Measurements from ENCODE around the gene XYLT2. TPM values are rescaled to one million over a fixed set of nuclear protein-coding genes. Genes with fewer than 3 reads are reported as not detected.
A peak's percentile ranks its signal among the peaks of the same experiment; 100 is the strongest.

Gene XYLT2
- total RNA-seq, 1 experiment from 2014 or later = 15.6 TPM

DNA sequence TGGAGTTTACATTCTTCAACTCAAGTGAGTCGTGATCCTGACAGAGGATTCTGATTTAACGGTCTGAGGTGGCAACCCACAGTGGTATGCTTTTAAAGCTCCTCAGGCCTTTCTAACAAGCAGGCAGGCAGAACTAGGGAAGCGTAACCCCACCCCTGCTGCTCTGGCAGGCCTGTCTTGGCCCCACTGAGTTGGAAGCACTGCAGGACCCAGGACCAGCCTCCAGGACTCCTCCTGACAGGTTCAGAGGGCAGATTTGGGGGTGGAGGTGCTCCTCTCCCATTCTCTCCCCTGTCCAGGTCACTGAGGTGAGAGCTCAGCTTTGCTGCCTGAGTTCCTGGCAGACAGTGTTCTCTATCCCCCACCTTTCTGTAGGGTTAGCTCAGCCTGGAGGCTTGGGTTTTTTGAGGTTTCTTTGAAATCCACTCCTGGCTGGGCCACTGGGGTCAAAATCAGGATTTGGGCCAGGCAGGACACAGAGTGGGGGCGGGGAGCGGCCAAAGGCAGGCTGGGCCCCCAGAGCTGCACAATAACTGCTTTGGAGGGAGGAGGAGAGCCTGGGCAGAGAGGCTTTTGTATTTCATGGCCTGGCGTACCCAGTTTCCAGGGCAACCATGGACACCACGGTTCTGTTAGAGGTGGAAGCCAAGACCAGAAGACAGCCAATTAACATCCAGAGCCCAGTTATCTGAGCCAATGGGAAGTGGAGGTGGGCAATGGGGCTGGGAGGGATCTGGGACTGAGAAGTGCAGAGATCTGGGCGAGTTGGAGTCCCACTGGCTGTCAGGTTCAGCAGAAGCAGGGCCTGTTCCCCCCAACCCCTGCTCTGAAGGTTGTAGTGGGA is 17.5 kb downstream of the XYLT2 start:
- no peak for DNase-seq (ENCODE audit: low read depth)

DNA sequence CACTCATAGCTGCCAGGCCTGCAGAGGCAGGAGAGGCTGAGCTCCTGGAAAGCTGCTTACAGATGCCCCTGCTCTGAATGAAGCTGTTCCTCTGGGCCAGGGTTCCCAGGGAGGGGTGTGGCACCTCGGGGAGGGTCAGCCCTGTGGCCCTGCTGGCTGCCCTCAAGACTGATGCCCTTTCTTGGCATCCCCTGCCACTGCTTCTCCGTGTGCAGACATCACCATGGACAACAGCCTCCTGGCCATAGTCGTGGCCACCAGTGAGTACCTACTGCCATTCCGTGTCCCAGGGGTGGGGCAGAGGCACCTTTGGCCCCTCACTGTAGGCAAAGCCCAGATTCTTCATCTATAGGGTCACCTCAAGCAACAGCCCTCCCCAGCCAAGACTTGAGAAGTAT is 18.1 kb downstream of the XYLT2 start:
- no peak for DNase-seq (ENCODE audit: low read depth)

DNA sequence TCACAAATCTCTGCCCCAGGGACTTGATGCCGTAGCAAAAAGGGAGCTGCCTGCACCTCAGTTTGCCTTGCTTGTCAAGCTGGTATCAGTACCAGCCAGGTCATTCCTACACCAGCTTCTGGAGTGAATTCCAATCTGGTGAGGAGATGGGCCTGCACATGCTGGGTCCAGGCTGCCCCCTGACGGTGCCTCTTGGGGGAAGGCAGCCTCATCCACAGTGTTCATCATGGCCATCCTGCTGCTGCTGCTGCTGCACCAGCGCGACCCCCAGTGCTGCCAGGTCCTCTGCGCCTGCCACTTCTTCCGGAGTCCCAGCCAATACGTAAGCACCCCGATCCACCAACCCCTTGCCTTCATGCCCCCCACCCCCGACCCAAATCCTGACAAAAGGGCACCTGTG is 18.8 kb downstream of the XYLT2 start:
- no peak for DNase-seq (ENCODE audit: low read depth)

DNA sequence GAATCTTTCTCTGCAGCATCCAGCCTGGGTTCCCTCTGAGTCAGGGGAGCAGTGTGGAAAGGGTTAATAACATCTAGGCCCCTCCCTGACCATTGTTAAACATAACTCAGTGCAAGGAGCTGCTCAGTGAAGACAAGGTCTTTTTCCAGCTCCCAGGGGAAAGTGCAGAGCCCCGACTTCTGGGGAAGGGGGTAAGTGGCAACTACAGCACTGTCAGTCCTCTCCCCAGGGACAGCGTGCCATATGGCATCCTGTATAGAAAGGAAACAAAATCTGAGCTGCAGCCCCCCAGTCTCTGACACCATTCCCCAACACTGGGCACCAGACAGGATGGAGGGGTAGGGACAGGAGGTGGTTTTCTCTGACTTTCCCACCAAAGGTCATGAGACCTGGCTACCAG is 19.2 kb downstream of the XYLT2 start:
- no peak for DNase-seq (ENCODE audit: low read depth)

DNA sequence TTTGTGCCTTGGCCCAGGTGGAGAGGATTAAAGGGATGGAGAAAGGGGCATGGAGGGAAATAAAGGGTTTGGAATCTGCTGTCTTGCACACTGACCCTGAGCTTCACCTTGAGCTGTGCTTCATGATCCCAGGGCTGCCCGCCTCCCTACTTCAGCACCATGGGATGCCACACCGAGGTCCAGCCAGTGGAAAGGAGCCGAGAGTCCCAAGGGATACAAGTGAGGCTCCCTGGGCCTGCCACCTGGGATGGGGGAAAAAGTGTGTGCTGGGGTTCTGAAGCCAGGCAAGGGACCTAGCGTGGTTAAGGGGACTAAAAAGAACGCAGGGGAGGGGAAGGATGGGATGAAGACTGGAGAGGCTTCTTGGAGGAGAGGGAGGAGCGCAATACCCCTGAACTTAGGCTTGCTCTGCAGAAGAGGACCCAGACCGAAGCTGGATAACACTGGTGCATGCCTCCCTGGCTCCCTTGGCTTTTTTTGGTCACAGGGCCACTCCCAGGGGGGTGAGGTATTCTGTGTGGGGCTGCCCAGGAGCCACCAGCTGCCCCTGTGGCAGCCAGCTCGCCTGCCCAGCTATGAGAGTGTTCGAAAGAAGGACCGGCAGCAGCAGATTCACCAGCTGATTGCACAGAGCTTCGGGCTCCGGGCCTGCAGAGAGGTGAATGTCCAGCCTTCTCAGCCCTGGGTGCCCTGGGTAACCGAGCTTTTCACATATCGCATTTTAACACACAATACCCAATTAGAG is 19.9 kb downstream of the XYLT2 start:
- no peak for DNase-seq (ENCODE audit: low read depth)

DNA sequence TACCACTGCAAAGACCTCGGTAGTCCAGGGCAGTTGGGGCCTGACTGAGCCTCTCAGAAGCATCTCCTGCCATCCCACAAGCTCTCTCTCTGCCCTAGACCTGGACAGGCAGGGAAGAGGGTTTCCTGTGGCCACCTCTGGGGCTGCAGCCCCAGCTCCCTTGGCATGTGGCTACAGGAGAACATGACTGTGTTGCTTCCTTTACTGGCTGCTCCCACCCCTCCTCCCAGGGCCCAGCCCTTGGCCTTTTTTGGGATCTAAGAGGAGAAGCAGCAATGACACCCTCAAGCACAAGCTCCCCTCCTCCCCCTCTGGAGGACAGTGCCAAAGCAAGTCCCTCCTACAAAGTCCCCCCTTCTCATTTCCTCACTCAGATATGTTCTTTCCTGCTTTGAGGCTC is 21.5 kb downstream of the XYLT2 start:
- DNase-seq (ENCODE audit: low read depth) = no peak

DNA sequence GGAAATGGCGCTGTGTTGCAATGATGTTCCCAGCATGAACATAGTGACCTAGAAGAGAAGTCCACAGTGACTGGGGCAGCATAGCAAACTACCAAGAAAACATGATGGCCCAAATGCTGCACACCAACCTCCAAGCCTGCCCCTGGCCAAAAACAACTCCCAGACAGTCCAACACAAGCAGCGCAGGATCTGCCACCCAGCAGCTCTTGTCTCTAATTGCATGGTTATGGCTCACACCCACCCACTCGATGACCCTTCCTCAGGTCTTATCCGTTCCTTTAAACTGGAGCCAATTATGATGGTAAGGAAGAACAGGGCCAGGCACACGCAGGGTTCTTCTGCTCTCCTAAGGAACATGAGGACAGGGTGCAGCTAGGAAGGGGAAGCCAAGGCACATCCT is 24.1 kb downstream of the XYLT2 start:
- DNase-seq (ENCODE audit: low read depth) = no peak

DNA sequence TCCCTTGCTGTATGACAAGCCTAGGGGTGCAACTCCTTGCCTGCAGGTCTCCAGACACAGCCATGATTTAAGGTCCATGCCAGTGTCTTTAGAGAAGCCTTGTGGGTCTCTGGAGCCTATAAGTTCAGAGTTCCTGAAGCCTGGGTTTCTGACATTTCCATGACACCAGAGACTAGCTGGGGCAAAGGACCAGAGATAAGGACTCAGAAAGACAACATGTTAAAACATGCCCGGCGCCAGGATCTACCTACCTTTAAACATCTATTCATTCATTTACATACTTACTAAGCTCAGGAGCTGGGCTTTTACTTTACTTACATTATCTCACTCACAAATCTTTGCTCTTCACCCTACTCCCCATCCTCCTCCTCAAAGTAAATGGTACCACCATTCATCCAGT is 25.6 kb downstream of the XYLT2 start:
- DNase-seq (ENCODE audit: low read depth) = no peak

DNA sequence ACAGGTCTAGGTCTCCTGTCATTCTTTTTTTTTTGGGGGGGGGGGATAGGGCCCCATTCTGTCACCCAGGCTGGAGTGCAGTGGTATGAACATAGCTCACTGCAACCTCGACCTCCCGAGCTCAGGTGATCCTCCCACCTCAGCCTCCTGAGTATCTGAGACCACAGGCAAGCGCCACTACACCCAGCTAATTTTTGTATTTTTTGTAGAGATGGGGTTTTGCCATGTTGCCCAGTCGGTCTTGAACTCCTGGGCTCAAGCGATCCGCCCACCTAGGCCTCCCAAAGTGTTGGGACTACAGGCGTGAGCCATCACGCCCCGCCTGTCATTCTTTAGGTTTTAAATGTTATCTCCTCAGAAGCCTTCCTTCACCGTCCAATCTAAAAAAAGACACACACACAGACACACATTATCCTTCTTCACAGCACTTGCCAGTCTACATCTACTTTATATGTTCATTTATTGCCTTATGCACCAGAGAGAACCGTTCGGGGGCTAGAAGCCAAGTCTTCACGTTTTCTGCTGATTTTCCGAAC is 26.4 kb downstream of the XYLT2 start:
- DNase-seq (ENCODE audit: low read depth) = no peak

DNA sequence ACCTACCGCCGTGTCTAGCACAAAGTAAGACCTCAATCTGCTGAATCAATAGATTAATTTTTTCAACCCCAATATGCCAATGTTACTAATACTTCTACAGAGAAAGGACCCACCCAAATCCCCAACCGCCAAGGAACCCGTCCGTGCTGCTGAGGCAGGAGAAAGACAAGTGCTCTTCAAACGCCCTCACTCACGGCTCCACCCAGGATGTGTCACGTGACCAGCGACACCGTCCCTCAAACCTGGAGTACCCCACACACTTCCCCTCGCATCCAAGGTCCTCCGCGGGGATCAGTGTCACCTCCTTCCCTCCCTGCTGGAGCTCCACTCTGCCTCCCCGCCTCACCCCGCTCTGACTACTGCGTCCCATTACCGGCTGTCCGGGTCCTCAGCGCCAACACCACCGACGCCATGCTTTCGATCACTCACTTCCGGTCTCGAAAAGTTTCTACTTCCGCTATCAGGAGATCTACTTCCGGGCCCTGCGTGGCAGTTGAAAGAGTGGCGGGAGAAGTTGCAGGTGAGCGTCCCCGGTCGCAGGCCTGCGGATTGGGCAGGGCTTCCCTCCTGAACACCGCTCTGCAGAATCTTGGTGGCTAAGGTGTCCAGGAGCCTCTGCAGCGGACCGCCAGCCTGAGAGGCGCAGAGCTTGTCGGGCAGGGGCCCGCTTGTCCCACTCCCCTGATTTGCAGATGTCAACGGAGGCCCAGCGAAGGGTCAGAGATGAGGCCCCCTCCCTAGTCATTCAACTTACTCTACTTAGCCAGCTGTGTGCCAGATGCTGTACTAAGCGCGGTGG is 27.0 kb downstream of the XYLT2 start, which contains the start of the genes EME1 and MRPL27:
TSS of gene EME1 (plus strand) at position 472 of the 799 bp plus-strand sequence. CDS start 1,980 bp downstream, outside the sequence.
TSS of gene MRPL27 (minus strand) at position 427 of the 799 bp plus-strand sequence. CDS start at position 413, 14 bp downstream.
- DNase-seq (ENCODE audit: low read depth) = peak; percentile 85

DNA sequence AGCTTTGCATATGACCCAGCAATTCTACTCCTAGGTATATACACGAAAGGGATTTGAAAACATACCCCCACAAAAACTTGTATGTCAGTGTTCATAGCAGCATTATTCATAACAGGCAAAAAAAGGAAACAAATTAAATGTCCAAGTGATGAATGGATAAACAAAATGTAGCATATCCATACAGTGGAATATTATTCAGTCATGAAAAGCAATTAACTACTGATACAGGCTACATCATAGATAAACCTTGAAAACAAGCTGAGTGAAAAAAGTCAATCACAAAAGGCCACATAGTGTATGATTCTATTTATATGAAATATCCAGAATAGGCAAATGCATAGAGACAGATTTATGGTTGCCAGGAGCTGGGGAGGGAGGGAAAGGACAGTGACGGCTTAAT is 27.8 kb downstream of the XYLT2 start:
- DNase-seq (ENCODE audit: low read depth) = no peak

DNA sequence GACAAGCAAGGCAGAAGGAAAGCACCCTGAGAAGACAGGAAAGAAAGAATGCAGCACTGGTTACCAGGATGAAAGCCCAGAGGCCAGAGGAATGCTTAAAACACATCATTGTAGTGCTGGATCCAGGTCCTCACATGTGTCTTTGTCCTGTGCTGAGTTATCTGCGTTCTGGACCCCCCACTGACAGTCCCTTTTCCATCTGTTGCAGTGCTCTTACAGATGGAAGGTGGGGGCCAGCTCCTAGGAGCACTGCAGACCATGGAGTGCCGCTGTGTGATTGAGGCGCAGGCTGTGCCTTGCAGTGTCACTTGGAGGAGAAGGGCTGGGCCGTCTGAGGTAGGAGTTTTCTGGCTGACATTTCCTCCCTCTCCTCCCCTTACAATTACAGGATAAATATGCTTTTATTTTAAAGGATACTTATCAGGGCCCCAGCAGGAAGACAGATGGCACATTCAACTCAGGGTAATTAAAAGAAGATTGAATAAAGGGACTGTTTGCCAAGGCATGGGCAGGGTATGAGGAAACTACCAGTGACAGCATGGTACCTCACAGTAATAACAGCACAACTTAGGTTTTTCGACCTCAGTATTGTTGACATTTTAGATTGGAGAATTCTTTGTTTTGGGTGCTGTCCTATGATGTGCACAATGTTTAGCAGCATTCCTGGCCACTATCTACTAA is 30.1 kb downstream of the XYLT2 start:
- DNase-seq (ENCODE audit: low read depth) = no peak

DNA sequence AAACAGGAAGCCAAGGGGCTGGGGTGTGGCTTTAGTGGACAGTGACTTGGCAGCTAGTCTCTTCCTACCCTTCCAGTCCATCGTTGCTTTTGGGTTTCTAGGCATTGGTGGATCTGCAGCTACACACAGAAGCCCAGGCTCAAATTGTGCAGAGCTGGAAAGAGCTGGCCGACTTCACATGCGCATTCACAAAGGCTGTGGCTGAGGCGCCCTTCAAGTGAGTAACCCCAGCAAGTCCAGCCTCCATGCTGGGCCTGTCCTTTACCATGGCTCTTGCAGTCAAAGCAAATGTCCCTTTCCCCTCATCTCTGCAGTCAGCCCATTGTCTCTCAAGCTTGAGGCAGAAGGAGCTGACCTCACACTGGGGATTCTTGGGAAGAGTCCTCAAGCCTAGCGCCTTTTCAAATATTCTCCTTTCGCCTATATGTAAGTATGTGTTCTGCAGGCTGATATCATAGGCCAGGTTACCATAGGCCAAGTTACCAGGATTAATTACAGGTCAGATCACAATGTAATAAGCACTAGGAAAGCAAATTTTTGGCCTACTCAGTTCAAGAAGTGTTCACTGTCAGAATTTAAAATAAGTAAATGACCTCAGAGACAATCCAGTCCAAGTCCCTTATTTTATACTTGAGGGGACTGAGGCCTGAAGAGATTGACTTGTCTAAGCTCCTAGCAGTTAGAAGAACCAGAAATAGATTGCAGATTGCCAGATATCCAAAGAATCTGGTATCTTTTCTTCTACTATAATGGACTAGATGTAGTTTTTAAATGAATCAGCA is 33.6 kb downstream of the XYLT2 start:
- no peak for DNase-seq (ENCODE audit: low read depth)

DNA sequence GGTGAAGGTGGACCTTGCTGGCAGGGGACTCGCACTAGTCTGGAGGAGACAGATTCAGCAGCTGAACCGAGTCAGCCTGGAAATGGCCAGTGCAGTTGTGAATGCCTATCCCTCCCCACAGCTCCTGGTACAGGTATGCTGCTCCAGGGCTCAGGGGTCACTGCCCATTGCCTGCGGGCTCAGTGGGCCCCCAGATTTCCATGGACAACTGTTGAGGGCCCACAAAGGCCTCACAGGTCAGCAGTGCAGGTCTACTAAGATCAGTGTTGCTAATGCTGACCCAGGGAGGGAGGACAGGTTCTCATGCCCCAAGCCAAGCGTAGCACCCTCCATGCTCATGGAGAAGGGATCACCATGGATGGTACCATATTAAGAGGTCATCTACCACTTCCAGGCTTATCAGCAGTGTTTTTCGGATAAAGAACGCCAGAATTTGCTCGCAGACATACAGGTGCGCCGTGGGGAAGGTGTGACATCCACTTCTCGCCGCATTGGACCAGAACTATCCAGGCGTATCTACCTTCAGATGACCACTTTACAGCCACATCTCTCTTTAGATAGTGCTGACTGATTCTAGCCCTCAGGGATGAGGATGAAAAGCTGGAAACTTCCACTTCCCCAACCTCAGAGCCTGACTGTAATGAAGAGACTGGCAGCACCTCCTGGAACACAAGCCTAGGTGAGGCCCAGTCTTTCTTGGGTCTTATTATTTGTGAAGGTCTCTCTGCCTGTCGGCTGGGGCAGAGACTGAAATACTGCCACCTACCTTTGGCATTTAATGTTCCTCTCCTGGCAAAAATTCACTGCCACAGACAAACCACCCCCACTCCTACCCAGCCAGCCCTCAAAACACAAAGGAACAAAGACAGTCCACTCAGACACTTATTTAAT is 34.7 kb downstream of the XYLT2 start:
- DNase-seq (ENCODE audit: low read depth) = no peak

DNA sequence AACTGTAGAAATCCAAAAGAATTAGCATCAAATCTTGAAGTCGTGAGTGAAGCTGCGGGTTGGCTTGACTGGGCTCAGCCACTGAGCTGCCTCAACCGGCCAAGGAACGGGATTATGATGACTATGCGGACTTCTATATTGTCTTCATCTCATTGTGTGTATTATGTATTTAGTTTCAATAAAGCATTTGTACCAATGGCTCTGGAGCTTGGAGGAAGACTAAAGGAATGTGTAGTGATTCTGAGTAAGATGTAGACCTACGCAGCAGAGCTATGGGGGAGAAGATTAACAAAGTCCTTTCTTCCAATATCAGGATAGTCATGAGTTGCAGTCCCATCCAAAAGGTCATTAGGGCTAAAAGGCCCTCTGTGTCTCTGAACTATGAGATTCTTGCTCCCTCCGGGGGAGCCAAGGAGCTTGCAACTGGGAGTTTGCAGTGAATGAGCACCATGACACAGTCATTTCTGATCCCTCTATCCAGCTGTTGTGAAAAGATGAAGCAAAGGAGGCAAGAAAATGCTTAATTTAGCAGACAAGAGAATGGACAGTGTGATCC is 35.4 kb downstream of the XYLT2 start:
- DNase-seq (ENCODE audit: low read depth) = no peak

DNA sequence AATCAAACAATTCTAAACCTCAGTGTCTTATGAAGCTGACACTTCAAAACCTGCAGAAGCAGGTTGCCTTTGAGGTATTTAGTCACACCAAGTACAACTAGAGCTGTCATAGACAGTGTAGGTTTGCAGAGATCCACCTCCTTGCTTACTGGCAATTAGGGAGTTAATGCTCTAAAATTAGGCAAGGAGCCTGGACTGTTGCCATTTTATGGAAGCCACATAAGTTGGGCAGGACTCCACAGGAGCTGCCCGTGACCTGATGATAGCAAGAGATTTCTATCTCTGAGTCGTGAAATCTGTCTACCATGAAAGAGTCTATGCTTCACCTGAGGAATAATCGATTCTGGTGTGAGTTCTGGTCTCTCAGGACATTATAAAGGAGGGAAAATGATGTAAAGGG is 36.0 kb downstream of the XYLT2 start:
- DNase-seq (ENCODE audit: low read depth) = no peak

DNA sequence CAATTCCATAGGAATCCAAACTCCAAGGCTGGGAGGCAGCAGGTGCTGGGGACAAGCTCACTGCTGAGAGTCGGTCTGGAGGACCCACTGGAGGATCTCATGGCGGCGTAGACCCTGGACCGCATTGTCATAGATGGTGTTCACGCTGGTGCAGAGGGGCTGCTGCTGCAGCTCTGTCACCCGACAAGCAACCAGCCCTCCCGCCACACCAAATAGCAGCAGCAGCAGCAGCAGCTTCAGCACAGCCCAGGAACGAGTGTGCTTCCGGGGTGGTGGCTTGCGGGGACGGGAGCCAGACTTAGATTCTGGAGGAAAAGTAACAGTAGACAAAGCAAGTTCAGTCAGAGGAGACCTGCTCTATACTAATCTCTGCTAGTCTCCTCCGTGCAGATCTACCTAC is 37.0 kb downstream of the XYLT2 start:
- DNase-seq (ENCODE audit: low read depth) = no peak

DNA sequence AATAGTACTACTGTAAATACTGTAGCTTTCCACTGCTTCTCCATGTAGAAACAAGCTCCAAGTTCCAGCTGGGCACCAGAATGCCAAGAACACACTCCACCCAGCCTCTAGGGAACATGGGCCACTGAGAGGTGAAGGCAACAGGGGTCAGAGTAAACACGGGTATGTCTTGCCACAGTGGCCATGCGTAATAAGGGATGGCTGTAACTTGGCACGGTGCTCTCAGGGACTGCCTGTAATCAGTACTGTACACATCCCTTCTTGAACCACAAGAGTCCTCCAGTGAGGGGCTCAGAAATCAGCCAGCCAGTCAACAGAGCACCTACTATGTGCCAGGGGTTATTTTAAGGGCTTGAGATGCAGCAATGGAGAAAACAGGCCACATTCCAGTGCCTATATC is 40.6 kb downstream of the XYLT2 start:
- DNase-seq (ENCODE audit: low read depth) = no peak

DNA sequence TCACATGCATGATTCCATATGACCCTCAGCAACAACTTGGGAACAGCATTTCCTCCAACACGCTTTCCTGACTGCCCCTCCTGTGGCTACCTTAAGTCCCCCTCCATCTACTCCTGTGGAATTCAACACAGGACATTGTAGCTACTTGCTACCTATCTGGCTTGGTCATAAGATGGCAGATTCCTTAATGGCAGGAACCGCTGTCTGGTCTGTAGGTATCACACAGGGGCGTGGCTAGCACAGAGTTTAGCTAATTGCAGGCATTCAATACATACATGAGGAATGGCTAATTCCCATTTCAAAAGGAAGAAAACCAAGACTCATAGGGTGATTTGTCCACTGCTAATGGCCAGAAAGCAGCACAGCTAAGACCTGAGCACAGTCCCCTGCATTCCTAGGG is 42.8 kb downstream of the XYLT2 start:
- DNase-seq (ENCODE audit: low read depth) = no peak
